Mesothelial cell of epicardium (in vitro differentiated cells): ENCODE measurements around the gene GRID1. TPM values are rescaled to one million over a fixed set of nuclear protein-coding genes. Genes with fewer than 3 reads are reported as not detected.

Experiments used
- DNase-seq, 2 experiments: peaks; one replicate each; pipeline ENCODE4 v3.0.0; 2021; ENCODE audit warnings: low spot score in 2 of 2; ENCODE audit not compliant: unreplicated experiment in 2 of 2
- H3K27ac Mint-ChIP-seq: 2 replicates; pipeline ENCODE4 v1.8.0; 2021; ENCODE audit warnings: mixed read lengths
- H3K27me3 Mint-ChIP-seq: 2 replicates; pipeline ENCODE4 v1.8.0; 2021; ENCODE audit warnings: low read depth, mixed read lengths
- H3K36me3 Mint-ChIP-seq: 2 replicates; pipeline ENCODE4 v1.8.0; 2021; ENCODE audit warnings: mixed read lengths
- H3K4me1 Mint-ChIP-seq: 2 replicates; pipeline ENCODE4 v1.8.0; 2021; ENCODE audit warnings: mixed read lengths
- H3K4me3 Mint-ChIP-seq: 2 replicates; pipeline ENCODE4 v1.8.0; 2021; ENCODE audit warnings: mild to moderate bottlenecking, moderate library complexity, mixed read lengths
- H3K9me3 Mint-ChIP-seq: 2 replicates; pipeline ENCODE4 v1.8.0; 2021; ENCODE audit warnings: mixed read lengths
- CTCF ChIP-seq: fragments of 200-600 bp; sonication (generic); IDR thresholded peaks from one replicate; pipeline ENCODE4 v1.5.0; 2021; ENCODE audit warnings: antibody characterized with exemption; ENCODE audit not compliant: unreplicated experiment
- total RNA-seq: library from RNA; stranded (reverse); gene quantifications from 3 replicates; pipeline ENCODE4 v1.2.1, GENCODE V29; 2021

GRID1 gene
- total RNA-seq, 1 donor from 2014 or later = 0.22 TPM

DNA sequence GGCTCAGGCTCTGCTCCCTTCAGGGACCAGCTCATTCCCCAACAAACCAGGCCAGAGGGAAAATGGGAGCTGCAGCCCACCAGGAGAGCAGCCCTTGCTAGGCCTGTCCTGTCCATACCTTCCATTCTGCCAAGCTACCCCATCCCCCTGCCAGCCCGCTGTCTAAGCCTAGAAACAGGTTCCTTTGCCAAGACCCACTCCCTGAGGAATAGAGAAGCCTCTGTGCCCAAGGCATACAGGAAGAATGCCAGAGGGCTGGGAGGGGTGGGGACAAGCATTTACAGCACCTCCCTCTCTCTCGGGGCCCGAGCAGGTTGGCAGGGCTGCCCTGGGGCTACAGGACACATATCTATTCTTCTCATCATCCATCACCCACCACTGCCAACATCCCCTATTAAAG, 178.3 kb downstream of the GRID1 start:
- H3K4me1 Mint-ChIP-seq = no peaks in the 10 kb centered on the region
- H3K27me3 Mint-ChIP-seq = peaks cover 67% of the 10 kb centered on the region
- no peak for DNase-seq
- H3K36me3 Mint-ChIP-seq = no peaks in the 10 kb centered on the region
- no peaks in the 10 kb centered on the region for H3K9me3 Mint-ChIP-seq
- H3K27ac Mint-ChIP-seq = no peak overlapping the region
- no peak for TF ChIP-seq CTCF
- H3K4me3 Mint-ChIP-seq = no peak overlapping the region

- Mint-ChIP-seq H3K4me3 (no peak overlapping the region), H3K36me3 (no peaks in the 10 kb centered on the region), H3K27ac (no peak overlapping the region), H3K27me3 (peaks cover 71% of the 10 kb centered on the region), H3K4me1 (no peaks in the 10 kb centered on the region), H3K9me3 (no peaks in the 10 kb centered on the region)
- no peak for TF ChIP-seq CTCF
- DNase-seq = no peak
Observed at GRCh38 chr10:86187499-86188239, 178.9 kb downstream of the GRID1 start.

GRCh38 chr10:86186633-86187032, 180.0 kb downstream of the GRID1 start:
- no peak for TF ChIP-seq CTCF
- Mint-ChIP-seq H3K9me3 (no peaks in the 10 kb centered on the region), H3K4me3 (no peak overlapping the region), H3K36me3 (no peaks in the 10 kb centered on the region), H3K4me1 (no peaks in the 10 kb centered on the region), H3K27ac (no peak overlapping the region), H3K27me3 (peaks cover 71% of the 10 kb centered on the region)
- DNase-seq = no peak

GRCh38 chr10:86182595-86182994, 184.0 kb downstream of the GRID1 start:
- TF ChIP-seq CTCF = no peak
- H3K9me3 Mint-ChIP-seq = no peaks in the 10 kb centered on the region
- H3K27ac Mint-ChIP-seq = no peak overlapping the region
- no peaks in the 10 kb centered on the region for H3K4me1 Mint-ChIP-seq
- H3K36me3 Mint-ChIP-seq = no peaks in the 10 kb centered on the region
- DNase-seq = no peak
- peaks cover 67% of the 10 kb centered on the region for H3K27me3 Mint-ChIP-seq
- no peak overlapping the region for H3K4me3 Mint-ChIP-seq

GRCh38 chr10:86182150-86182549, 184.4 kb downstream of the GRID1 start:
- Mint-ChIP-seq H3K9me3 (no peaks in the 10 kb centered on the region), H3K4me3 (no peak overlapping the region), H3K27ac (no peak overlapping the region), H3K4me1 (no peaks in the 10 kb centered on the region), H3K27me3 (peaks cover 67% of the 10 kb centered on the region), H3K36me3 (no peaks in the 10 kb centered on the region)
- TF ChIP-seq CTCF = no peak
- DNase-seq = no peak

GRCh38 chr10:86180861-86181260, 185.7 kb downstream of the GRID1 start:
- no peaks in the 10 kb centered on the region for H3K9me3 Mint-ChIP-seq
- H3K4me1 Mint-ChIP-seq = no peaks in the 10 kb centered on the region
- peaks cover 57% of the 10 kb centered on the region for H3K27me3 Mint-ChIP-seq
- TF ChIP-seq CTCF = no peak
- no peaks in the 10 kb centered on the region for H3K36me3 Mint-ChIP-seq
- DNase-seq = no peak
- H3K4me3 Mint-ChIP-seq = no peak overlapping the region
- H3K27ac Mint-ChIP-seq = no peak overlapping the region
